PC-3 (cell line): ENCODE data around the gene TFDP2.

ENCODE experiments used
- CTCF ChIP-seq: fragments of 300-600 bp; sonication (generic); conservative IDR thresholded peaks from 2 replicates; pipeline ENCODE4 v1.5.1; 2017; ENCODE audit warnings: antibody characterized with exemption, low read depth, mild to moderate bottlenecking, low read length
- EZH2 ChIP-seq: fragments of 300-600 bp; sonication (generic); IDR thresholded peaks from one replicate; pipeline ENCODE4 v1.6.1; 2017; ENCODE audit warnings: antibody characterized with exemption, mild to moderate bottlenecking, low read length; ENCODE audit not compliant: unreplicated experiment

GRCh38 chr3:141920701-141921100 is 228.6 kb downstream of the TFDP2 start:
- TF ChIP-seq CTCF (no peak), EZH2 (no peak)
